ENCODE measurements around the gene SLC35B2. TPM values are rescaled to one million over a fixed set of nuclear protein-coding genes. Genes with fewer than 3 reads are reported as not detected.

Gene SLC35B2
- total and polyA plus RNA-seq, 10 of the 15 experiments (the other 5 are each of a cell fraction or from before 2014, with no cell fraction given): 11.3 to 45.4 (median 33.8) TPM

- TF ChIP-seq KLF5 (IDR thresholded peaks at IDR 0.05; ENCODE audit: partially characterized antibody) (no peak), MEF2A (IDR thresholded peaks at IDR 0.05; ENCODE audit: insufficient read depth, low read depth, low read length) (no peak), TCF12 (IDR thresholded peaks at IDR 0.05; ENCODE audit: low read depth, low read length) (no peak), SRF (IDR thresholded peaks at IDR 0.05; ENCODE audit: low read depth in 2 of 2, low read length in 2 of 2) (no peak), FOXK2 (IDR thresholded peaks at IDR 0.05) (no peak), RAD21 (IDR thresholded peaks at IDR 0.05; ENCODE audit: insufficient read depth, low read depth, low read length) (peak; percentile 76), STAT1 (conservative IDR thresholded peaks at IDR 0.05) (no peak)
- TF ChIP-seq, protein P1, sequence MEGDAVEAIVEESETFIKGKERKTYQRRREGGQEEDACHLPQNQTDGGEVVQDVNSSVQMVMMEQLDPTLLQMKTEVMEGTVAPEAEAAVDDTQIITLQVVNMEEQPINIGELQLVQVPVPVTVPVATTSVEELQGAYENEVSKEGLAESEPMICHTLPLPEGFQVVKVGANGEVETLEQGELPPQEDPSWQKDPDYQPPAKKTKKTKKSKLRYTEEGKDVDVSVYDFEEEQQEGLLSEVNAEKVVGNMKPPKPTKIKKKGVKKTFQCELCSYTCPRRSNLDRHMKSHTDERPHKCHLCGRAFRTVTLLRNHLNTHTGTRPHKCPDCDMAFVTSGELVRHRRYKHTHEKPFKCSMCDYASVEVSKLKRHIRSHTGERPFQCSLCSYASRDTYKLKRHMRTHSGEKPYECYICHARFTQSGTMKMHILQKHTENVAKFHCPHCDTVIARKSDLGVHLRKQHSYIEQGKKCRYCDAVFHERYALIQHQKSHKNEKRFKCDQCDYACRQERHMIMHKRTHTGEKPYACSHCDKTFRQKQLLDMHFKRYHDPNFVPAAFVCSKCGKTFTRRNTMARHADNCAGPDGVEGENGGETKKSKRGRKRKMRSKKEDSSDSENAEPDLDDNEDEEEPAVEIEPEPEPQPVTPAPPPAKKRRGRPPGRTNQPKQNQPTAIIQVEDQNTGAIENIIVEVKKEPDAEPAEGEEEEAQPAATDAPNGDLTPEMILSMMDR (IDR thresholded peaks at IDR 0.05 in 2 of 3, conservative IDR thresholded peaks at IDR 0.05 in 1 of 3; ENCODE audit: control insufficient read depth in 2 of 3, extremely low read depth in 1 of 3, insufficient read depth in 1 of 3, low read depth in 3 of 3, low read length in 3 of 3): peak; percentile 72 to 85 (median 85)
- TF ChIP-seq, protein P2, sequence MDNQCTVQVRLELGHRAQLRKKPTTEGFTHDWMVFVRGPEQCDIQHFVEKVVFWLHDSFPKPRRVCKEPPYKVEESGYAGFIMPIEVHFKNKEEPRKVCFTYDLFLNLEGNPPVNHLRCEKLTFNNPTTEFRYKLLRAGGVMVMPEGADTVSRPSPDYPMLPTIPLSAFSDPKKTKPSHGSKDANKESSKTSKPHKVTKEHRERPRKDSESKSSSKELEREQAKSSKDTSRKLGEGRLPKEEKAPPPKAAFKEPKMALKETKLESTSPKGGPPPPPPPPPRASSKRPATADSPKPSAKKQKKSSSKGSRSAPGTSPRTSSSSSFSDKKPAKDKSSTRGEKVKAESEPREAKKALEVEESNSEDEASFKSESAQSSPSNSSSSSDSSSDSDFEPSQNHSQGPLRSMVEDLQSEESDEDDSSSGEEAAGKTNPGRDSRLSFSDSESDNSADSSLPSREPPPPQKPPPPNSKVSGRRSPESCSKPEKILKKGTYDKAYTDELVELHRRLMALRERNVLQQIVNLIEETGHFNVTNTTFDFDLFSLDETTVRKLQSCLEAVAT (IDR thresholded peaks at IDR 0.05): no peak
These were observed 23.0 kb downstream of the SLC35B2 start (continued) for GRCh38 chr6:44234101-44235025.

Measured in GM12878 (cell line).